ENCODE data around the gene VPS37C. TPM values are rescaled to one million over a fixed set of nuclear protein-coding genes. Genes with fewer than 3 reads are reported as not detected.

The VPS37C gene
- total RNA-seq, 1 experiment from 2014 or later = 23.4 TPM

DNA sequence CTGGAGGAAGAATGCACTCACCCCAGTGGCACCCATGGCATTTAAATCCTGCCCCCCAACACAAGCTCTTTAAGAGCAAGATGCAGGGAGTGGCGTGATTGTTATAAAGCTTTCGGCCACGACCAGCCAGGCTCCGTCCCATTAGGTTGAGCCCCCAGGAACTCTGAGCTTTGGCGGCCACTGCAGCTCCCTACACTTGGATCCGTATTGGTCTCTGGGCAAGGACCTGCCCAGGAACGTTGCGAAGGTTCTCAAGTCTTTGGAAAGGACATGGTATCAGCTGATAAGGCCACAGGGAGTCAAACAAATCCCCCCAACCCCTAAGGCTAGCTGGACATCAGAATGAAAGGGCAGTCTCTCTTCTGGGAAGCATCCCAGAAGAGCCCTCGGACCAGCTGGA, 9.3 kb upstream of the VPS37C start:
- Mint-ChIP-seq H3K9me3 (peaks cover 20% of the 10 kb centered on the region), H3K36me3 (peaks cover 3% of the 10 kb centered on the region; the same call in 1 of the 2 replicates), H3K4me3 (no peak overlapping the region), H3K27ac (no peak overlapping the region), H3K27me3 (ENCODE audit: low read depth) (peaks cover 13% of the 10 kb centered on the region), H3K4me1 (0 out of 2 replicates have a peak, but pooled peaks cover under 1% of the 10 kb centered on the region)
- ATAC-seq (no peak), DNase-seq (ENCODE audit: low spot score) (no peak)
- POLR2A ChIA-PET = no interaction called here
- TF ChIP-seq, protein P1, sequence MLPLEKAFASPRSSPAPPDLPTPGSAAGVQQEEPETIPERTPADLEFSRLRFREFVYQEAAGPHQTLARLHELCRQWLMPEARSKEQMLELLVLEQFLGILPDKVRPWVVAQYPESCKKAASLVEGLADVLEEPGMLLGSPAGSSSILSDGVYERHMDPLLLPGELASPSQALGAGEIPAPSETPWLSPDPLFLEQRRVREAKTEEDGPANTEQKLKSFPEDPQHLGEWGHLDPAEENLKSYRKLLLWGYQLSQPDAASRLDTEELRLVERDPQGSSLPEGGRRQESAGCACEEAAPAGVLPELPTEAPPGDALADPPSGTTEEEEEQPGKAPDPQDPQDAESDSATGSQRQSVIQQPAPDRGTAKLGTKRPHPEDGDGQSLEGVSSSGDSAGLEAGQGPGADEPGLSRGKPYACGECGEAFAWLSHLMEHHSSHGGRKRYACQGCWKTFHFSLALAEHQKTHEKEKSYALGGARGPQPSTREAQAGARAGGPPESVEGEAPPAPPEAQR (CRISPR knock-in tag; IDR thresholded peaks at IDR 0.05) = no peak
- TF ChIP-seq GTF2I (CRISPR knock-in tag; conservative IDR thresholded peaks at IDR 0.05) (no peak), SMAD3 (CRISPR knock-in tag; IDR thresholded peaks at IDR 0.05; ENCODE audit: borderline replicate concordance) (no peak), FOXK1 (CRISPR knock-in tag; IDR thresholded peaks at IDR 0.05) (no peak), ZNF263 (CRISPR knock-in tag; IDR thresholded peaks at IDR 0.05; ENCODE audit: low read depth) (no peak), TCF7 (CRISPR knock-in tag; IDR thresholded peaks at IDR 0.05; ENCODE audit: low read depth) (no peak), JAZF1 (CRISPR knock-in tag; IDR thresholded peaks at IDR 0.05) (no peak), ZNF671 (CRISPR knock-in tag; IDR thresholded peaks at IDR 0.05) (no peak), GRHL2 (CRISPR knock-in tag; IDR thresholded peaks at IDR 0.05; ENCODE audit: insufficient replicate concordance, severe bottlenecking) (no peak), ZNF317 (CRISPR knock-in tag; IDR thresholded peaks at IDR 0.05; ENCODE audit: borderline replicate concordance, low read depth) (no peak)
- TF ChIP-seq, protein P2, sequence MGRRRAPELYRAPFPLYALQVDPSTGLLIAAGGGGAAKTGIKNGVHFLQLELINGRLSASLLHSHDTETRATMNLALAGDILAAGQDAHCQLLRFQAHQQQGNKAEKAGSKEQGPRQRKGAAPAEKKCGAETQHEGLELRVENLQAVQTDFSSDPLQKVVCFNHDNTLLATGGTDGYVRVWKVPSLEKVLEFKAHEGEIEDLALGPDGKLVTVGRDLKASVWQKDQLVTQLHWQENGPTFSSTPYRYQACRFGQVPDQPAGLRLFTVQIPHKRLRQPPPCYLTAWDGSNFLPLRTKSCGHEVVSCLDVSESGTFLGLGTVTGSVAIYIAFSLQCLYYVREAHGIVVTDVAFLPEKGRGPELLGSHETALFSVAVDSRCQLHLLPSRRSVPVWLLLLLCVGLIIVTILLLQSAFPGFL (CRISPR knock-in tag; IDR thresholded peaks at IDR 0.05; ENCODE audit: borderline replicate concordance) = no peak
- TF ChIP-seq, protein P3, sequence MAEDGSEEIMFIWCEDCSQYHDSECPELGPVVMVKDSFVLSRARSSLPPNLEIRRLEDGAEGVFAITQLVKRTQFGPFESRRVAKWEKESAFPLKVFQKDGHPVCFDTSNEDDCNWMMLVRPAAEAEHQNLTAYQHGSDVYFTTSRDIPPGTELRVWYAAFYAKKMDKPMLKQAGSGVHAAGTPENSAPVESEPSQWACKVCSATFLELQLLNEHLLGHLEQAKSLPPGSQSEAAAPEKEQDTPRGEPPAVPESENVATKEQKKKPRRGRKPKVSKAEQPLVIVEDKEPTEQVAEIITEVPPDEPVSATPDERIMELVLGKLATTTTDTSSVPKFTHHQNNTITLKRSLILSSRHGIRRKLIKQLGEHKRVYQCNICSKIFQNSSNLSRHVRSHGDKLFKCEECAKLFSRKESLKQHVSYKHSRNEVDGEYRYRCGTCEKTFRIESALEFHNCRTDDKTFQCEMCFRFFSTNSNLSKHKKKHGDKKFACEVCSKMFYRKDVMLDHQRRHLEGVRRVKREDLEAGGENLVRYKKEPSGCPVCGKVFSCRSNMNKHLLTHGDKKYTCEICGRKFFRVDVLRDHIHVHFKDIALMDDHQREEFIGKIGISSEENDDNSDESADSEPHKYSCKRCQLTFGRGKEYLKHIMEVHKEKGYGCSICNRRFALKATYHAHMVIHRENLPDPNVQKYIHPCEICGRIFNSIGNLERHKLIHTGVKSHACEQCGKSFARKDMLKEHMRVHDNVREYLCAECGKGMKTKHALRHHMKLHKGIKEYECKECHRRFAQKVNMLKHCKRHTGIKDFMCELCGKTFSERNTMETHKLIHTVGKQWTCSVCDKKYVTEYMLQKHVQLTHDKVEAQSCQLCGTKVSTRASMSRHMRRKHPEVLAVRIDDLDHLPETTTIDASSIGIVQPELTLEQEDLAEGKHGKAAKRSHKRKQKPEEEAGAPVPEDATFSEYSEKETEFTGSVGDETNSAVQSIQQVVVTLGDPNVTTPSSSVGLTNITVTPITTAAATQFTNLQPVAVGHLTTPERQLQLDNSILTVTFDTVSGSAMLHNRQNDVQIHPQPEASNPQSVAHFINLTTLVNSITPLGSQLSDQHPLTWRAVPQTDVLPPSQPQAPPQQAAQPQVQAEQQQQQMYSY (CRISPR knock-in tag; IDR thresholded peaks at IDR 0.05) = no peak
- TF ChIP-seq, protein P4, sequence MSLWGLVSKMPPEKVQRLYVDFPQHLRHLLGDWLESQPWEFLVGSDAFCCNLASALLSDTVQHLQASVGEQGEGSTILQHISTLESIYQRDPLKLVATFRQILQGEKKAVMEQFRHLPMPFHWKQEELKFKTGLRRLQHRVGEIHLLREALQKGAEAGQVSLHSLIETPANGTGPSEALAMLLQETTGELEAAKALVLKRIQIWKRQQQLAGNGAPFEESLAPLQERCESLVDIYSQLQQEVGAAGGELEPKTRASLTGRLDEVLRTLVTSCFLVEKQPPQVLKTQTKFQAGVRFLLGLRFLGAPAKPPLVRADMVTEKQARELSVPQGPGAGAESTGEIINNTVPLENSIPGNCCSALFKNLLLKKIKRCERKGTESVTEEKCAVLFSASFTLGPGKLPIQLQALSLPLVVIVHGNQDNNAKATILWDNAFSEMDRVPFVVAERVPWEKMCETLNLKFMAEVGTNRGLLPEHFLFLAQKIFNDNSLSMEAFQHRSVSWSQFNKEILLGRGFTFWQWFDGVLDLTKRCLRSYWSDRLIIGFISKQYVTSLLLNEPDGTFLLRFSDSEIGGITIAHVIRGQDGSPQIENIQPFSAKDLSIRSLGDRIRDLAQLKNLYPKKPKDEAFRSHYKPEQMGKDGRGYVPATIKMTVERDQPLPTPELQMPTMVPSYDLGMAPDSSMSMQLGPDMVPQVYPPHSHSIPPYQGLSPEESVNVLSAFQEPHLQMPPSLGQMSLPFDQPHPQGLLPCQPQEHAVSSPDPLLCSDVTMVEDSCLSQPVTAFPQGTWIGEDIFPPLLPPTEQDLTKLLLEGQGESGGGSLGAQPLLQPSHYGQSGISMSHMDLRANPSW (CRISPR knock-in tag; conservative IDR thresholded peaks at IDR 0.05; ENCODE audit: low read depth) = no peak
- TF ChIP-seq, protein P5, sequence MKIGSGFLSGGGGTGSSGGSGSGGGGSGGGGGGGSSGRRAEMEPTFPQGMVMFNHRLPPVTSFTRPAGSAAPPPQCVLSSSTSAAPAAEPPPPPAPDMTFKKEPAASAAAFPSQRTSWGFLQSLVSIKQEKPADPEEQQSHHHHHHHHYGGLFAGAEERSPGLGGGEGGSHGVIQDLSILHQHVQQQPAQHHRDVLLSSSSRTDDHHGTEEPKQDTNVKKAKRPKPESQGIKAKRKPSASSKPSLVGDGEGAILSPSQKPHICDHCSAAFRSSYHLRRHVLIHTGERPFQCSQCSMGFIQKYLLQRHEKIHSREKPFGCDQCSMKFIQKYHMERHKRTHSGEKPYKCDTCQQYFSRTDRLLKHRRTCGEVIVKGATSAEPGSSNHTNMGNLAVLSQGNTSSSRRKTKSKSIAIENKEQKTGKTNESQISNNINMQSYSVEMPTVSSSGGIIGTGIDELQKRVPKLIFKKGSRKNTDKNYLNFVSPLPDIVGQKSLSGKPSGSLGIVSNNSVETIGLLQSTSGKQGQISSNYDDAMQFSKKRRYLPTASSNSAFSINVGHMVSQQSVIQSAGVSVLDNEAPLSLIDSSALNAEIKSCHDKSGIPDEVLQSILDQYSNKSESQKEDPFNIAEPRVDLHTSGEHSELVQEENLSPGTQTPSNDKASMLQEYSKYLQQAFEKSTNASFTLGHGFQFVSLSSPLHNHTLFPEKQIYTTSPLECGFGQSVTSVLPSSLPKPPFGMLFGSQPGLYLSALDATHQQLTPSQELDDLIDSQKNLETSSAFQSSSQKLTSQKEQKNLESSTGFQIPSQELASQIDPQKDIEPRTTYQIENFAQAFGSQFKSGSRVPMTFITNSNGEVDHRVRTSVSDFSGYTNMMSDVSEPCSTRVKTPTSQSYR (CRISPR knock-in tag; IDR thresholded peaks at IDR 0.05) = no peak
- TF ChIP-seq, protein P6, sequence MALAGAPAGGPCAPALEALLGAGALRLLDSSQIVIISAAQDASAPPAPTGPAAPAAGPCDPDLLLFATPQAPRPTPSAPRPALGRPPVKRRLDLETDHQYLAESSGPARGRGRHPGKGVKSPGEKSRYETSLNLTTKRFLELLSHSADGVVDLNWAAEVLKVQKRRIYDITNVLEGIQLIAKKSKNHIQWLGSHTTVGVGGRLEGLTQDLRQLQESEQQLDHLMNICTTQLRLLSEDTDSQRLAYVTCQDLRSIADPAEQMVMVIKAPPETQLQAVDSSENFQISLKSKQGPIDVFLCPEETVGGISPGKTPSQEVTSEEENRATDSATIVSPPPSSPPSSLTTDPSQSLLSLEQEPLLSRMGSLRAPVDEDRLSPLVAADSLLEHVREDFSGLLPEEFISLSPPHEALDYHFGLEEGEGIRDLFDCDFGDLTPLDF (CRISPR knock-in tag; IDR thresholded peaks at IDR 0.05) = no peak
- TF ChIP-seq, protein P7, sequence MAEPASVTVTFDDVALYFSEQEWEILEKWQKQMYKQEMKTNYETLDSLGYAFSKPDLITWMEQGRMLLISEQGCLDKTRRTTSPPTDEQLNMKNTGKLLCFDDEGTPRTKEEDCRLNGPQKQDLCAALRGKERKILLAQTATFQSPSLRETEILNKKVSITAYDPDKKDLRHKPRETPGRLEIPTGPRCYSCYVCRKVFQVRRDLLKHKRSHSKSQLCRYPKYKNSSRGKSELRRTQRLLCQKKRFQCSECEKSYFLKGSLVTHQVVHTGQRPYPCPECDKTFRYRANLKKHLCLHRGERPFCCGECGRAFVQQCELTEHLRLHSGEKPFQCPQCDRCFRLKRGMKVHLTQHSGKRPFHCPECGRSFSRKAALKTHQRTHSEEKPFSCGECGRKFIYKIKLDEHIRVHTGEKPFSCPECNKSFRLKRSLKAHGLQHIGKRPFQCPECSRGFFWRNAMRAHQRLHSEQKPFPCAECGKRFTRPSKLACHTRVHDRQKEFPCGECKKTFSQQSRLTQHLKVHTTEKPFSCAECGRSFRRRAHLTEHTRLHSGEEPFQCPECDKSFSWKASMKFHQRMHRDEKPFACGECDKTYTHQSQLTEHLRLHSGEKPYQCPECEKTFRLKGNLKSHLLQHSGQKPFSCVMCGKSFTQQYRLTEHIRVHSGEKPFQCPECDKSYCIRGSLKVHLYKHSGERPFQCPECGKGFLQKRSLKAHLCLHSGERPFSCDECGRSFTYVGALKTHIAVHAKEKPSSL (CRISPR knock-in tag; conservative IDR thresholded peaks at IDR 0.05) = no peak
- TF ChIP-seq, protein P8, sequence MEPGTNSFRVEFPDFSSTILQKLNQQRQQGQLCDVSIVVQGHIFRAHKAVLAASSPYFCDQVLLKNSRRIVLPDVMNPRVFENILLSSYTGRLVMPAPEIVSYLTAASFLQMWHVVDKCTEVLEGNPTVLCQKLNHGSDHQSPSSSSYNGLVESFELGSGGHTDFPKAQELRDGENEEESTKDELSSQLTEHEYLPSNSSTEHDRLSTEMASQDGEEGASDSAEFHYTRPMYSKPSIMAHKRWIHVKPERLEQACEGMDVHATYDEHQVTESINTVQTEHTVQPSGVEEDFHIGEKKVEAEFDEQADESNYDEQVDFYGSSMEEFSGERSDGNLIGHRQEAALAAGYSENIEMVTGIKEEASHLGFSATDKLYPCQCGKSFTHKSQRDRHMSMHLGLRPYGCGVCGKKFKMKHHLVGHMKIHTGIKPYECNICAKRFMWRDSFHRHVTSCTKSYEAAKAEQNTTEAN (CRISPR knock-in tag; IDR thresholded peaks at IDR 0.05) = no peak
- CTCF ChIA-PET = interaction anchor here (1.6 to 2.0 kb wide), 2 partner anchors 10 to 16 kb away, joined by 4 to 6 read pairs; no protein-coding TSS in a partner anchor
